AG04449 (cell line): ENCODE data around the gene KIF26B.

ENCODE experiments used
- CTCF ChIA-PET: fragments of 350-600 bp; formaldehyde crosslinking; extraction: SDS; loops from one replicate; lab custom pipeline; 2021; ENCODE audit warnings: antibody characterized with exemption; lab: Yijun Ruan, JAX
- POLR2A ChIA-PET: fragments of 400-600, 350-600 bp; formaldehyde crosslinking; extraction: SDS; loops from one replicate; lab custom pipeline; 2020; ENCODE audit warnings: antibody characterized with exemption, inconsistent platforms; lab: Yijun Ruan, JAX
- DNase-seq: peaks from one replicate; pipeline ENCODE4 v3.0.0-alpha.2; 2010; ENCODE audit warnings: low read depth, low spot score
- H3K4me3 ChIP-seq: 2 replicates; pipeline ENCODE4 v1.5.1; 2011; ENCODE audit warnings: low read depth, mild to moderate bottlenecking, control low read depth, low read length
- TF ChIP-seq, protein P1 (sequence below): IDR thresholded peaks from one replicate; pipeline ENCODE4 v1.5.1; 2011; ENCODE audit warnings: mild to moderate bottlenecking, moderate library complexity, low read length, control low read depth, inconsistent platforms; ENCODE audit not compliant: insufficient read depth; ENCODE audit errors: missing control alignments

The KIF26B gene

DNA sequence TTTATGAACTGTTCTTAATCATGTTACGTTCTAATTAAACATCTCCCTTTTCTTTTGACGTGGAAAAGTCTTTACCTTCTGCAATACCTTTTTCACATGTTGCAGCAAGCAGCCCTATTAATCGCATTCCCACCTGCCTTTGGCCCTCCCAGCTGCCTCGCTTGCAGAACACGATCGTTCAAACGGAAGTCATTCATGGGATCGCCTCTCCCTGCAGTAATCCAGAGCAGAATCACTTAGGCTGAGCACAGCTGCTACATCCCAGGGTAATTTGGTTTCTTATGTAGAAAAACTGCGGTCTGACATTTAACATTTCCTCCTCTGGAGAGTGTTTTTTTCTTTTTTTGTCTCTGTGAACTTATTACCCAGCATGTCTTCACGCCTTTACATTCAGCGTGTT, 206.3 kb downstream of the KIF26B start:
- H3K4me3 ChIP-seq: no peak overlapping the region
- TF ChIP-seq, protein P1, sequence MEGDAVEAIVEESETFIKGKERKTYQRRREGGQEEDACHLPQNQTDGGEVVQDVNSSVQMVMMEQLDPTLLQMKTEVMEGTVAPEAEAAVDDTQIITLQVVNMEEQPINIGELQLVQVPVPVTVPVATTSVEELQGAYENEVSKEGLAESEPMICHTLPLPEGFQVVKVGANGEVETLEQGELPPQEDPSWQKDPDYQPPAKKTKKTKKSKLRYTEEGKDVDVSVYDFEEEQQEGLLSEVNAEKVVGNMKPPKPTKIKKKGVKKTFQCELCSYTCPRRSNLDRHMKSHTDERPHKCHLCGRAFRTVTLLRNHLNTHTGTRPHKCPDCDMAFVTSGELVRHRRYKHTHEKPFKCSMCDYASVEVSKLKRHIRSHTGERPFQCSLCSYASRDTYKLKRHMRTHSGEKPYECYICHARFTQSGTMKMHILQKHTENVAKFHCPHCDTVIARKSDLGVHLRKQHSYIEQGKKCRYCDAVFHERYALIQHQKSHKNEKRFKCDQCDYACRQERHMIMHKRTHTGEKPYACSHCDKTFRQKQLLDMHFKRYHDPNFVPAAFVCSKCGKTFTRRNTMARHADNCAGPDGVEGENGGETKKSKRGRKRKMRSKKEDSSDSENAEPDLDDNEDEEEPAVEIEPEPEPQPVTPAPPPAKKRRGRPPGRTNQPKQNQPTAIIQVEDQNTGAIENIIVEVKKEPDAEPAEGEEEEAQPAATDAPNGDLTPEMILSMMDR: no peak
- no peak for DNase-seq
- ChIA-PET POLR2A (no interaction called here), CTCF (no interaction called here)

DNA sequence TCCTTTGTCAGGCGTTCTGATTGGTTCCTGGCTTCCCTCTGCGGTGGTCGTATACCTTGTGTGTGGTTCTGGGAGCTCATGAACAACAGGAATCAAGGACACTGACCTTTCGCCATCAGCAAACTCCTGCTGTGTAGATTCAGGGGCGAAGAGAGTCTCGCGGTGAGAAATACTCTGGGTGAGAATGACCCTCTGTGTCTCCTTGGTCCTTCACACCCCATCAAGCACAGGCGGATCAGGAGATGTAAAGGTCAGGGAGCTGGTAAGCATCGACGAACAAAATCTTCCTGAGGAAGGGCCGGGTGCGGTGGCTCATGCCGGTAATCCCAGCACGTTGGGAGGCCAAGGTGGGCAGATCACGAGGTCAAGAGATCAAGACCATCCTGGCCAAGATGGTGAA, 207.2 kb downstream of the KIF26B start:
- CTCF ChIA-PET: no interaction called here
- DNase-seq: no peak
- H3K4me3 ChIP-seq: no peak overlapping the region
- POLR2A ChIA-PET: no interaction called here
- TF ChIP-seq, protein P1: no peak

DNA sequence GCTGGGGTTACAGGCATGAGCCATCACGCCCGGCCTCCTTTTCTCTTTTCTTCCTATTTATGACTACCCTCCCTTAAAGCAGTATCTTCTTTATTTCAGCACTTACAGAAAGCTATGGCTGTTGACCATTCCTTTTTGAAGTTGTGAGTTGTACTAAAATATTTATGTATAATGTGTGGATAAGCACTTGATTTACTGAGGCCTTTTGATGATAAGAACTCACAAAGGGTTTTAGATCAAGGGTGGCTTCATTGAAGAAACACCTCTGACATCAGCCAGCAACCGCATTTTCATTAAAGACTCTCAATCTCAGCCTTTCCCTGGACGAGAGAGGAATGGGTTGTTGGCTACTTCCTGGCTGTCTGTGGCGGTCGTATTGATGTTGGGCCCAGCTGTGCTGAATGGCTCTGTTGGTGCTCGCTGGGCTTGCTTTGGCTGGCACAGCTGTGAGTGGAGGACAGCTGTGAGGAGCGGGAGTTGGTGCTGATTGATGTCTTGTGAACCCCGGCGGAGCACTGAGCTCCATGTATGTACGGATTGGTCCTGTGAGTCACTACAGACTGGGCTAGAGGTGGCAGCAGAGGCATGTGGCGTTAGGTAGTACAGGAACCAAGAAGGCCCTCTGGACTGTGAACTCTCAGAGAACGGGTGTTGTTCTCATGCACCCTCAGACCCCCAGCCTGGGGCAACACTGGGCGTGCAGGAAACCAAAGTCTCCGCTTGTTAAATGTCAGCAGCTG, 208.8 kb downstream of the KIF26B start:
- H3K4me3 ChIP-seq: no peak overlapping the region
- ChIA-PET POLR2A (no interaction called here), CTCF (interaction anchor here (0.7 to 1.1 kb wide), 3 partner anchors 10 to 57 kb away, joined by 3 to 4 read pairs (median 3); no protein-coding TSS in a partner anchor)
- no peak for DNase-seq
- TF ChIP-seq, protein P1: no peak

DNA sequence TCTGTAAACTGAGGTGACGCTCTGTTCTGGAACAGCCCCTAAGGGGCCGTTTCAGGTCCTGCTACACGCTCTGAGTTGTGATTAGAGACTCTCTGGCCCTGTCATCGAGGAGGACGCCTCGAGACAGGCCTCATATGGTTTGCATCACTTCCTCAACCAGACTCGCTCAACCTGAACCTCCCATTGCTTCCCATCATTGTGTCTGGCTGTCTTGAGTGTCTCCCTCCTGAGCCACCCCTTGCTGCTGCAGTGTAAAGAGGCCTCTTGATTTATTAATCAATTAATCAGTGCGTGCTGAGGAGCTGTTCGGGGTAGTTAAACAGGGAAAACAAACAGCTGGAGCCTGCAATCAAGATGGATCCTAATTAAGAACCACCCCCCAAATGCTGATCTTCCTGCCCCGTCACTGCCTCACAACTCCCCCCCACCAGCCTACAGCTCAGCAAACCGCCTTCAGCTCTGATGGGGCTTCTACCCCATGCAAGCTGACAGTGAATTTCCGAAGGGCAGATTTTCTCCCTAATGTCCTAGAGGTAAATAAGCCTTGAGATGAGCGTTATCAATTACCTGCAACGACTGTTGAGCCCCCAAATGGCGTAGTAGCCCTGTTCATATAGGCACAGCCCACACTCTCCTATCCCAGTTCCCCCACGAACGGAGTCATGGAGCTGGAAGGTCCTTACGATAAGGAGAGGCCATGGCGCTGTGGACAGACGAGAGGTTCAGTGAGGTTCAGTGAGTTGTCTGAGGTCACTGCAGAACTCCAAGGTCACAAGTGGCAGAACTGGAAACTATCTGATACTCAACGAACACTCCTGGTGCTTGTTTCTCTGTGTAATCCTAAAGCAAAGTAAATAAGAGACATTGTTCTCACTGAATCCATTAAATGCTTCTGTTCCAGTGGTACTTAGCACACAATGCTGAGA, 210.6 kb downstream of the KIF26B start:
- CTCF ChIA-PET: no interaction called here
- H3K4me3 ChIP-seq: no peak overlapping the region
- TF ChIP-seq, protein P1: no peak
- POLR2A ChIA-PET: no interaction called here
- no peak for DNase-seq

DNA sequence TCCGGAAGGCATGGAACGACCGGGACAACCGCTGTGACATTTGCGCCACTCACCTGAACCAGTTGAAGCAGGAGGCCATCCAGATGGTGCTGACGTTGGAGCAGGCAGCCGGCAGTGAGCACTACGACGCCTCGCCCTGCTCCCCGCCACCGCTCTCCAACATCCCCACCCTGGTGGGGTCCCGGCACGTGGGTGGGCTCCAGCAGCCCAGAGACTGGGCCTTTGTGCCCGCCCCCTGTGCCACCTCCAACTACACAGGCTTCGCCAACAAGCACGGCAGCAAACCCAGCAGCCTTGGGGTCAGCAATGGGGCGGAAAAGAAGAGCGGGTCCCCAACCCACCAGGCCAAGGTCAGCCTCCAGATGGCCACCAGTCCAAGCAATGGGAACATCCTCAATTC, 212.1 kb downstream of the KIF26B start:
- POLR2A ChIA-PET: no interaction called here
- TF ChIP-seq, protein P1: no peak
- CTCF ChIA-PET: no interaction called here

More for the DNA sequence above, 212.1 kb downstream of the KIF26B start:
- no peak overlapping the region for H3K4me3 ChIP-seq
- DNase-seq: no peak
